GM19372 (cell line): ENCODE results near the gene ISM2.
"Not testable (repeated sequence)": the region's sequence is repeated elsewhere in the genome, so short reads cannot be mapped to it uniquely, and the experiment has no call there.

ENCODE experiments used
- ATAC-seq: cut with Tn5 transposase; IDR thresholded peaks from one replicate; pipeline ENCODE4 v1.9.1; 2021; ENCODE audit warnings: mild to moderate bottlenecking, low read depth, moderate library complexity; ENCODE audit not compliant: unreplicated experiment

The ISM2 gene

GRCh38 chr14:77498120-77498979, at the start of gene ISM2:
Gene ISM2, minus strand, starts transcription at chr14:77498816. Its CDS starts 23 bp downstream, at chr14:77498793.
- ATAC-seq, result peak; percentile 58

- ATAC-seq, result no peak
Measured at GRCh38 chr14:77547512-77548180, 49.0 kb upstream of the ISM2 start.

- not testable (repeated sequence) for ATAC-seq
Measured at GRCh38 chr14:77545171-77545570, 46.6 kb upstream of the ISM2 start.

GRCh38 chr14:77544571-77544970, 46.0 kb upstream of the ISM2 start:
- ATAC-seq, result no peak

GRCh38 chr14:77543637-77544334, 45.2 kb upstream of the ISM2 start:
- no peak for ATAC-seq

DNA sequence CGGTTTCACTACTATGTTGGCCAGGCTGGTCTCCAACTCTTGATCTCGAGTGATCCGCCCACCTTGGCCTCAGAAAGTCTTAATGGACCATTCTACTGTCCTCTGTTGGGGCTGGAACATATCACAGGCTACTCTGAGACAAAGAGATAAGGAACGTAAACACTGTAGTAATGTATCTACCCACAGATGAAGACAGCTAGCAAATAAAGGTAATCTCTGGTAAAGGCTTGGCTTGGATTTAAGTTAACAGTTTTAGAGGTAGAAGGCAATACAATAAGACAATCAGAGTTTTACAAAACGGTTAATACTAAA, 44.6 kb upstream of the ISM2 start:
- no peak for ATAC-seq

DNA sequence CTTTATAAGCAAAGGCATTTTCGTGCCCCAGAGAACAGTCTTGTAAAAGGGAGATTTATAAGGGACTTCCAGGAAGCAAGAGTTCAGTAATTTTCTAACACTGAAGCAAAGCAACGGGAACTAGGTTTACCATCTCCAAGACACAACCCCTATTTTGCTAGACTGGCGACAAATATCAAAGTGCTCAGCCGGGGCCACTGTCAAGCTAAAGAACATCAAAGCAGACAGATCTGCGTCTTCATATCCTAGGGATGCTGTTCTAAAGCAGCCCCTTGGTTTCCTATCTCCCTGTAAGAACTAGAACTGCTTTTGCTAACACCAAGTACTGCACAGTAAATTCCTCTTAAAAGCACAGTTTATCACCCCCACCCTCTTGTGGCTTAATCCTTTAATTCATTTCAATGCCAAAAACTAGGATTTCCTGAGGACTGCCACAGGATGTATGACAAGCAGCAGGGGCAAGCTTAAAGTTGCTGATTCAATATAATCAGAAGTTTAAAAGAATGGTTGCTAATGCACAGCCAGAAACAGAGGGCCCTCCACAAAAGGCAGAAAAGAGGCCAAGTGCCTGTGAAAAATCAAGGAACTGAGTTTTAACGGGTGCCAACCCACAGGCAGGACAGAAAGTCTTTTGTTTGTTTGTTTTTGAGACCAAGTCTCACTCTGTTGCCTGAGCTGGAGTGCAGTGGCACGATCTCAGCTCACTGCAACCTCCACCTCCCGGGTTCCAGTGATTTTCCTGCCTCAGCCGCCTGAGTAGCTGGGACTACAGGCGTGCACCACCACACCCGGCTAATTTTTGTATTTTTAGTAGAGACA, 44.0 kb upstream of the ISM2 start:
- no peak for ATAC-seq

DNA sequence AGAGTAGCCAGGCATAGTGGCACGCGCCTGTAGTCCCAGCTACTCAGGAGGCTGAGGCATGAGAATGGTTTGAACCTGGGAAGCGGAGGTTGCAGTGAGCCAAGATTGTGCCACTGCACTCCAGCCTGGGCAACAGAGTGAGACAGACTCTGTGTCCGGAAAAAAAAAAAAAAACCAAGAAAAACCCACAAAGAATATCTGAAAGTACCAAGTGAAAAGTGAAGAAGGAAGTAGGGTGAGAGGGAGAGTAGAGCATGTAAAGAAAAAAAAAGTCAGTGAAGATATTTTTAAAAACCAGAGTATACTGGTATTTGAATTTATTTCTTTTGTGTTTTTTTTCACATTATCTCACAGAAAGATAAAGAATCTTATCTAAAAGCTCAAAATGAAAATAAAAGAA, 43.3 kb upstream of the ISM2 start:
- no peak for ATAC-seq

DNA sequence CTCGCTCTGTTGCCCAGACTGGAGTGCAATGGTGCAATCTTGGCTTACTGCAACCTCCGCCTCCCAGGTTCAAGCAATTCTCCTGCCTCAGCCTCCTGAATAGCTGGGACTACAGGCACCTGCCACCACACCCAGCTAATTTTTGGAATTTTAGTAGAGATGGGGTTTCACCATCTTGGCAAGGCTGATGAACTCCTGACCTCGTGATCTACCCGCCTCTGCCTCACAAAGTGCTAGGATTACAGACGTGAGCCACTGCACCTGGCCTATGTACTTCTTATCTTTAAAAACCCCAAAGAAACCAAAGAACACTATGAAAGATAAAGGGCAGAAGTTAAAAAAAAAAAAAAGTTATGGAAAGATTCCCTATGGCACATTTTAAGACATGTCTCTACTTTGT, 38.3 kb upstream of the ISM2 start:
- not testable (repeated sequence) for ATAC-seq

DNA sequence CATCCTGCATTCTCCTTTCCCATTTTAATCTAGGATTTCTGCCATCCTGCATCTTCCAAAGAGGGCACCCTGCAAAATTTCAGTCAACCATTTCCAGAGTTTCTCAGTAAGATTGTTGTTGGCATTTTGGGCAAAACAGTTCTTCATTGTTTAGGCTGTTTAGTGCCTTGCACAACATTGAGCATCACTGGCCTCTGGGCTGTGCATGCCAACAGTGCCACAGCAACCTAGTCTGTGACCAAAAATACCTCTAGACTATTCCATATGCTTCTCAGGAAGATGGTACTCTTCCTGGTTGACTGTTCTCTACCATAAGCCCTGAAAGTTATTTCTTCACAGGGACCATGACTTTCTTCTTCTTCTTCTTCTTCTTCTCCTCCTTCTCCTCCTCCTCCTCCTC, 32.5 kb upstream of the ISM2 start:
- ATAC-seq, result no peak

DNA sequence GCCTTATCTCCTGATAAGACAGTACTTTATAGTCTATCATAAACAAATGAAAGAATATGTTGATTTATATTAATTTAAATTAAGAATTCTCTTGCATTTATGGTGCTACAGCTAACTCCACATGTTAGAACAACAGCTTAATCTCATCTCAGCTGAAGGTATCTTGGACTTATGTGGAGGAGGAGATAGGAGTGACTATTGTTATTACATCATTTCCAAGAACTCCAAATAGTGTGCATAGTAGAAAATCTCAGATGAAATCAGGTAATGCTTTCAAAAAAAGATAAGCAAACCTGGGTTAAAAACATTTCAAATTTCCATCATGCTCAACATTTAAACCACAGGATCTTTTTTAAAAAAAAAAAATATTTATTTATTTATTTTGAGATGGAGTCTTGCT, 31.3 kb upstream of the ISM2 start:
- no peak for ATAC-seq

GRCh38 chr14:77529213-77529612, 30.6 kb upstream of the ISM2 start:
- ATAC-seq, result no peak

GRCh38 chr14:77528701-77529100, 30.1 kb upstream of the ISM2 start:
- ATAC-seq, result not testable (repeated sequence)

DNA sequence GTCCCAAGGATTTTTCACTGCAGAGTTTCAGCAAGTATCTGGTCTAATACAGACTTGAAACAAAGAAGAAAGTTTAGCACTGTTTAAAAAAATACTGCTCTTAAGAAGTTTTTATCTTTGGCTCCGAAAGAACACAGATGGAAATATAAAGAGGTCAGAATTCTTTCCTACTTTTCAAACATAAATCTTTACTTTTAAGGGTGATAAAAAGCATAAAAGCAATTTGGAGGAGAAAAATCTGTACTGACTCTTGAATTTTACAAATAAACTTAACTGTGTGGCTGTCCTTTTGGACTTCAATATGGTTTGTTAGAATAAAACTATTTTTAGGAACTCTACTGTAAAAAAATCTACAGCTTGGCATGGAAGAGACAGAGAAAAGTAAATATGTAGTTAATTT, 27.6 kb upstream of the ISM2 start:
- no peak for ATAC-seq

DNA sequence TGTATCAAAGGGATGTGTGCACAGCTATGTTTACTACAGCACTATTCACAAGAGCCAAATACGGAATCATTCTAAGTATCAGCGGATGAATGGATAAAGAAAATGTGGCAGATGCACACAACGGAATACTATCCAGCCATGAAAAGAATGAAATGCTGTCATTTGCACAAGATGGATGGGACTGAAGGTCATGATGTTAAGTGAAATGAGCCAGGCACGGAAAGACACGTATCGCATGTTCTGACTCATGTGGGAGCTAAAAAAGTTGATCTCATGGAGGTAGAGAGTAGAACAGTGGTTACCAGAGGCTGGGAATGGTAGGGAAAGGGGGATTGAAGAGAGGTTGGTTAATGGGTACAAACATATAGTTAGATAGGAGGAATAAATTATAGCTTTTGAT, 25.9 kb upstream of the ISM2 start:
- ATAC-seq, result no peak

DNA sequence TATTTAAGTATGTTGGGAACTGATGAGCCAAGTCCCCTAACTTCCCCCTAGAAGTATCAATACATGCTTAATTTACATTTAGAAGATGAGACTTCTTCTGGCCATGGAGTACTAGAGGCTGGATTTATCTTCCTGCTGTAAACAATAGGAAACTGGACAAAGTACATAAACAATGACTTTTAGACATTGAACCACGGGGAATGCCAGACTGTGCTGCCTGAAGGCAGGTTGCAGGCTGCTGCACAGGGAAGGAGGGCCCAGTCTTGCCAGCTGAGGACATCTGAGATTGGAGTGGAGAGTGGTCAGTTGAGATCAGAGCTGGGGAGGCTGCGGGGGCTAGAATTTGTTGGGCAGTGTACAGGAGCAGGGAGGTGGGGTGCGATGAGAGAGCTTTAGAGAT, 24.5 kb upstream of the ISM2 start:
- no peak for ATAC-seq

GRCh38 chr14:77520555-77520954, 21.9 kb upstream of the ISM2 start:
- no peak for ATAC-seq

DNA sequence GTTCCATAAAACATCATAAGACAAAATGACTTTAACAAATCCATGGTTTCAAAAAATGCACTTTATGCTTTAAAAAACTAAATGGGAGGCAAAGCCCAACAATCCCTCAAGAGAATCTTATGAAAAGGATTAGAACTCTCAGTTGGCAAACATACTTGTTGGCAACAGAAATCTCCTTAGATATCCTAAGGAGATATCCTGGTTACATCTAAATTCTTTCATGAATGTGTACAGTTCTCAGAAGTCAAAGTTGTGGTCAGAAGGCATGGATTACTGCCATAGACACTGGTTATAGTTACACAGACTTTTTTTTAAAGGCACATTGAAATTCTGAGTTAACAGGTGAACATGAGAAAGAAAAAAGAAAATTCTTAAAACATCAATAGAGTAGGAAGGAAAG, 17.5 kb upstream of the ISM2 start:
- no peak for ATAC-seq

DNA sequence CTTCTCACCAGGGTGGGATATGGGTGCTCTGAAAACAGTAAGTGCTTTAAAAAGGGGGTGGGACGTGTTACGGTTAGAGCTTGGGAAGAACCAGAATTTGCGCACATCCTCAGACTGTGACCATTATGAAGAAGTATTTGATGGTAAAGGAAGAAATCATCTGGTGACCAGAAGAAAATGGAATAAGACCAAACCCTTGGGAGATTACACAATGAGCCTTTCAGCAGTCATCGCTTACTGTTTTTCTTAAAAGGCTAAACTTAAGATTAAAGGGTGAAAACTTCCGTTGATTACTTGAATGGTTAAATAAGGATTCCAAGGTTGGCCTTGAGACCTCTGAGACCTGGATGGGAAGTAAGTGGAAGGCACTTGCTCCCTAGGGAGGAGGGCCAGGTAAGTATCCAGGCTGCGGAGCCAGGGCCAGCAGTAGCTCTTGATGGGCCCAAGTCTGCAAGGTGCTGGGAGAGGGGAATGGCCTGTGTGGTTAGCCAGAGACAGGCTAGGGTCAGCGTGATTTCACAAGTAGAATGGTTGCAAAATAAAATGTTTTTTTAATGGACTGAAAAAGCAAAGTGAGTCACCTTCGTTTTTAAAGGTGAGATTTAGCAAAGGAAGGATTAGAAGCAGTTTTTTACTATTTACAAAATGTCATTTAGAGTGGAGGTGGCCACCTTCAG, 13.0 kb upstream of the ISM2 start:
- ATAC-seq, result no peak

GRCh38 chr14:77509366-77509765, 10.8 kb upstream of the ISM2 start:
- no peak for ATAC-seq
